ENCODE results near the gene USP9X.
"Not testable (repeated sequence)": the region's sequence is repeated elsewhere in the genome, so short reads cannot be mapped to it uniquely, and the experiment has no call there.

USP9X gene

GRCh38 chrX:41128955-41129354 is 43.7 kb downstream of the USP9X start:
- no peak for DNase-seq (ENCODE audit: low read depth)

GRCh38 chrX:41131766-41132165 is 46.5 kb downstream of the USP9X start:
- DNase-seq (ENCODE audit: low read depth), result no peak

DNA sequence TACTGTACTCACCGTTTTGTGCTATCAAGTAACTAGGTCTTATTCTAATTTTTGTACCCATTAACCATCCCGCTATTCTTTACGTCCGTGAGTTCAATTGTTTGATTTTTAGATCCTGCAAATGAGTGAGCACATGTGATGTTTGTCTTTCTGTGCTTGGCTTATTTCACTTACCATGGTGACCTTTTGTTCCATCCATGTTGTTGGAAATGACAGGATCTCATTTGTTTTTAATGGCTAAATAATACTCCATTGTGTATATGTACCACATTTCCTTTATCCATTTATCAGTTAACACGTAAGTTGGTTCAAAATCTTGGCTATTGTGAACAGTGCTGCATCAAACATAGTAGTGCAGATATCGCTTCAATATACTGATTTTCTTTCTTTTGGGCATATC is 48.3 kb downstream of the USP9X start:
- DNase-seq (ENCODE audit: low read depth), result no peak

DNA sequence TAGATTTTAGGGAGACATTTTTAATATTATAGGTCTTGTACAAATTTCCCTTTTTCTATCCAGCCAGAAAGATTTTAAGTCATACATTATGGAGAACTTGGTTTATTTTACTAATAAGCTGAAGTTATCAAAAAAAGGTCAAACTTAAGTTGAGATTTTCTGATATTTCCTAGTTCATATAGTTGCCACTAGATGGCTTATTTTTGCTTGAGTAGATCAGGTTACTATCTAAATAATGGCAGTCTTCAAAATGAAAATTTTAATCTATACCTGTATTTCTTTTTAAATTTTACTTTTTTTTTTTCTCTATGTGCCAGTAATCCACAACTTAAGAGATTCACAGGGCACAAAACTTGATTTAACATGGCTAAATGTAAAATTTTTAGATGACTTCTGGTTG is 52.3 kb downstream of the USP9X start:
- no peak for DNase-seq (ENCODE audit: low read depth)

DNA sequence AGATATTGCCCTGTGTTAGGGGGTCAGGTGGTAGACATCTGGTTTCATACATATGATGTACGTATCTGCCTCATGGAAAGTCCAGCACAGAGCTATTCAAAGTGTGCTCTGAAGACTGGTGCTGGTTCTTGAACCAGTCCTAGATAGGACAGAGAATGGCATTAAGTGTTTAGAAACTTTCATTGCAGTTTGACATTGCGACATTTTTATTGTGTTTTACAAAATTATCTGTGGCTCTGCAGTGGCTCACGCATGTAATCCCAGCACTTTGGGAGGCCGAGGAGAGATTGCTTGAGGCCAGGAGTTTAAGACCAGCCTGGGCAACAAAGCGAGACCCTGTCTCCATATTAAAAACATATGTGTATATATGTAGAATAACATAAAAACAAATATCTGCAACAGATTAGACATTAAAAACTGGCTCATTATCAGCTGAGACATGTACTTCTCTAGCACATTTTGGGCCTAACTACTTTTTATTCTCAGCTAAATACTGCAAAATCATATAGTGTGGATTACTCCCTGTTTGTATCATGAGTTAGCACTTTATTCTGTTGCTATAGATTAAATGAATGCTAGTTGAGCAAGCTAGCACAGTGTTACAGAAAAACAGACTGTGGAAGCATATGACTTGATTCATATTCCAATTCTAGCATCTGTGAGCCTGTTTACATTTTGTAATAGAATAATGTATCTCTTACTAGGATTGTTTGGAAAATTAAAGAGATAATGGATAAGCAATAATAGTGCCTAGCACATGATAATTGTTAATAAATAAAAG is 57.1 kb downstream of the USP9X start:
- no peak for DNase-seq (ENCODE audit: low read depth)

DNA sequence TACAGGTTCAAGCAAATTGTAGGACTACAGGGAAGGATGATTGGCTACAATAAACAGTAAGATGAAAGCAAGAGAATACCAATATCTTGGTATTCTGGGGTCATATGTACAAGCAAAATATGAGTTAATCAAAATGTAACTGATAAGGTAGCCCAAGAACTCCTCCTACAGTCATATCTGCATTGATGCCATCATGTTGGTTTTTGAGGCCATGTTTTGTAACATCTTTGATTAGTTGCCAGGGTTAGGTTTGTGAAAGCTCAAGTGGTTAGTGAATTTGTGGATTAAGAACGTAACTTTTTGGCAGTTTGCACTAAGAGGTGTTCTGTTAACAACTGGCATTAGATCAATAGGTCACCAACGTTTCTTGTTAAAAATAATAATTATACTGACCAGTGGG is 59.6 kb downstream of the USP9X start:
- DNase-seq (ENCODE audit: low read depth), result no peak

DNA sequence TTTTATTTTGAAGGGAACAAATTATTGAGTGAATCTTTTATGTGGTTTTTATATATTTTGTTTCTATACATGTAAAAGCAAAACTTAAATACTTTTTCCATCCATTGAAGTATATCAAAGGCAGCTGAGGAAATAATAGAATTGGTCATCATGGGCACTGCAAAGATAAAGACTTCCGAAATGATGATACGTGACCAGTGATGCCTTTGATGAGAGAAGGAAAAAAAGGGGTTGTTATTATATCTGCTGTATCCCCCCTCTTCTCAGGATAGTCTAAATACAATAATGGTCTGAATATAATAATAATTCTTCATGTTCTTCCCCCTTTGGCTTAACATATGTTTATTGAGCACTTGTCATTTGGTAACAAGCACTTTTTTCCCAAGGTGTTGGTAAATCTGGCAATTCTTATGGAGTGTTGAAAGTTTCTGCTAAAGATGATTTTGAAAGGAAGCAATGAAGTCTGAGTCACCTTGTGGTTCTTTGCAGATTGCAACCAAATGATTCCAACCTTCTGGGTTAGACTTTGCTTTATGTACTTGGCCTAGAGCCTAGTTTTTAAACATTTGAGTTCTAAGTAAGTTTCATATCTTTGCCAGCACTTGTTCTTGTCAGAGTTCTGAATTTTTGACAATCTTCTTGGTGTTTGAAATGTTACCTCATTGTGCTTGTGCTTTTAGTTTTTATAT is 60.8 kb downstream of the USP9X start:
- DNase-seq (ENCODE audit: low read depth), result peak; percentile 24

- DNase-seq (ENCODE audit: low read depth), result peak; percentile 19
Measured at GRCh38 chrX:41148553-41148952, 63.3 kb downstream of the USP9X start.

GRCh38 chrX:41150043-41150442 is 64.8 kb downstream of the USP9X start:
- DNase-seq (ENCODE audit: low read depth), result no peak

DNA sequence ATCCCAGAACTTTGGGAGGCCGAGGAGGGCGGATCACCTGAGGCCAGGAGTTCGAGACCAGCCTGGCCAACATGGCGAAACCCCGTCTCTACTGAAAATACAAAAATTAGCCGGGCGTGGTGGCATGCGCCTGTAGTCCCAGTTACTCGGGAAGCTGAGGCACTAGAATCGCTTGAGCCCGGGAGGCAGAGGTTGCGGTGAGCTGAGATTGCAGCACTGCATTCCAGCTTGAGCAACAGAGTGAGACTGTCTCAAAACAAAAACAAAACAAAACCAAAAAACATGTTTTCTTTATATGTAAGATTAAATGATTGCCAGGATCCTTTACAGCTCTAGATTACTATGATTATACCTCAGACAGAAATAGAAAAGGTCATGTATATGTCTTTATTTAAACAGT is 66.5 kb downstream of the USP9X start:
- not testable (repeated sequence) for DNase-seq (ENCODE audit: low read depth)

DNA sequence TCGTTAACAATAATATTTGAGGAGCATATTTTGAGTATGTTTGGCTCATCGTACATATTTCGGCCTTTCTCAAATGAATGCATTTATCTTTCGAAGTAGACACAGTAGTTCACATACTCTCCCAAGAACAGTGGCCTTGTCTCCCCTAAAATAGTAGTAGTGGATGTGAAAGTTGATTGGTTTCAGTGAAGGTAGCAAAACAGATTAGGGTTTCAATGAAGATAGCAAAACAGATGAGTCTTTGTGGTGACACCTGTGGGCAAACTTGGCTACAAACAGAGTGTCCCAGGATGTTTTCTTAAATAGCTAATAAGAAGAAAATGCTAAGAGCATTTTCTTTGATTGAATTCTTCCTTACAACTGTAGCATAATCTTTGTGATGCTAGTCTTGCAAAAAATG is 67.0 kb downstream of the USP9X start:
- DNase-seq (ENCODE audit: low read depth), result no peak

DNA sequence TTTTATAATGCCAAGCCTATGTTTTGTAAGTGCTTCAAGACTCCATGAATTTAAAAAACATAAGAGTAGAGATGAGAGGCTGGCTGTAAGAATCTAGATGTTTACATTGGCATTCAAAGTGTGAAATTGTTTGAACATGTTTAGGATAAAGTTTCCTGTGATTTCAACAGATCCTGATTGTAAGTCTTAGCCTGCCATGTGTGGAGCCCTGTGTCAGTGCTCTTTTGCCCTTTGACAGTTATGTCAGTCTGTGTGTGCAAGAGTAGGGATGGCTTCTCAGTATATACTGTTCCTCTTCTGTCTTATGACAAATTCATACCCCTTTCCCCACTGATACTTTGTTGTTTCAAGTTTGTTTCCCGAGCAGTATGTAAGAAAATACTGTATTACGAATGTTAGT is 68.2 kb downstream of the USP9X start:
- DNase-seq (ENCODE audit: low read depth), result no peak

DNA sequence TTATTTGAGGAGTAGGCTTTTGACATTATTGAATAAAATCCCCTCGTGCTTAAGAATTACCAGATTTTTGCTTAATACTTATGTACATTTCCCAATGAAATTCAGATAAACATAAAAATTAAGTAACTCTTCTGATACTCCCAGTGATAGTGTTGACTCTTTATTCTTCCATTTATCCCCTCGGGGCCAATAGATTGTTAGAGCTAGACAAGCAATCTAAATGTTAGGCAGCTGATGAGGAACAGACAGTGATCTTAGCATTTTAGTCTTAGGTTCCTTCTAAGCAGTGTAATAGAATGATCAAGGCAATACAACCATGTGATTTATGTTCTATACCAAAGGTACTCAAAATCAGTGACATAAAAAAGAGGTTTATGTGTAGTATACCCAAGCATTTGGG is 68.7 kb downstream of the USP9X start:
- DNase-seq (ENCODE audit: low read depth), result no peak

DNA sequence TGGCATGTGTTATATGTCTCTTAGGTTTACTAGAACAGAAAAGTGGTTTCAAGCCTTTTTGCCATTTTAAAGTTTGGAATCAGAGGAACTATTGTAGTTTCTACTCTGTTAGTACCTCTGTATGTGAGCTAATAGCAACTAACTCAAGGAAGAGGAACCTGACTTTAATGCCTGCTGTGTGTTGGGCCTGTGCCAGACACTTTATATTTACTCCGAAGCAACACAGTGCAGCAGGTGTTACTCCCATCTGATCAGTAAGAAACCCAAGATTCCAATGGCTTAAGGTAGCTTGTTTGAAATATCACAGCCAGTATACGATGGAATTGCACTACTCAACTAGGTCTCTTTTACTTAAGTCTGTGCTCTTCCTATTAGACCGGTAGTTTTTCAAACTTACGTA is 79.2 kb downstream of the USP9X start:
- no peak for DNase-seq (ENCODE audit: low read depth)

- no peak for DNase-seq (ENCODE audit: low read depth)
Measured at GRCh38 chrX:41167888-41168287, 82.6 kb downstream of the USP9X start.

DNA sequence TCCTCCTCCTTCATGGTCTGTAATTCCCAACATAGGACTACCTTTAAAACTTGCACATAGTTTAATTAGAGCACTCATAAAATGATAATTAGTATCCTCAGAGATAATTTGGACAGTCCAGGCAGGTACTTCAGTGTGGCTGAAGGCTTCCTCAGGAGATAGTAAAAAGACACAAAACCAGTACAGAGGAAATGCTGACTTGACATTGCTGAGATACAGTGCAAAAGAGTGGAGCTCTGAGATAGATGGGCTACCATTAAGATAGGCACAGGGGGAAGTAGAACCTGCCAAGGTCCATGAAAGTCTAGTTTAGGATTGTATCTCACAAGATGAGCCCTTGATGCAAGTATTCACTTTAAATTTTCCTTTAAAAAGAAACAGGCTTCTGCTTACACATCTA is 91.0 kb downstream of the USP9X start:
- no peak for DNase-seq (ENCODE audit: low read depth)

GRCh38 chrX:41177297-41177696 is 92.1 kb downstream of the USP9X start:
- DNase-seq (ENCODE audit: low read depth), result no peak

DNA sequence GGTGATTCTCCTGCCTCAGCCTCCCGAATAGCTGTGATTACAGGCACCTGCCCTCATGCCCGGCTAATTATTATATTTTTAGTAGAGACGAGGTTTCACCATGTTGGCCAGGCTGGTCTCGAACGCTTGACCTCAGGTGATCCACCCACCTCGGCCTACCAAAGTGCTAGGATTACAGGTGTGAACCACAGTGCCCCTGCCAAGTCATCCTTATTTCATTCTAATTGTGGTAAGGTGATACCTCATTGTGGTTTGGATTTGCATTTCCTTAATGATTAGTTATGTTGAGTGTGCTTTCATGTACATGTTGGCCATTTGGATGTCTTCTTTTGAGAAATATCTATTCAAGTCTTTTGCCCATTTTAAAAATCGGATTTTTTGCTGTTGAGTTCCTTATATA is 93.0 kb downstream of the USP9X start:
- DNase-seq (ENCODE audit: low read depth), result no peak

DNA sequence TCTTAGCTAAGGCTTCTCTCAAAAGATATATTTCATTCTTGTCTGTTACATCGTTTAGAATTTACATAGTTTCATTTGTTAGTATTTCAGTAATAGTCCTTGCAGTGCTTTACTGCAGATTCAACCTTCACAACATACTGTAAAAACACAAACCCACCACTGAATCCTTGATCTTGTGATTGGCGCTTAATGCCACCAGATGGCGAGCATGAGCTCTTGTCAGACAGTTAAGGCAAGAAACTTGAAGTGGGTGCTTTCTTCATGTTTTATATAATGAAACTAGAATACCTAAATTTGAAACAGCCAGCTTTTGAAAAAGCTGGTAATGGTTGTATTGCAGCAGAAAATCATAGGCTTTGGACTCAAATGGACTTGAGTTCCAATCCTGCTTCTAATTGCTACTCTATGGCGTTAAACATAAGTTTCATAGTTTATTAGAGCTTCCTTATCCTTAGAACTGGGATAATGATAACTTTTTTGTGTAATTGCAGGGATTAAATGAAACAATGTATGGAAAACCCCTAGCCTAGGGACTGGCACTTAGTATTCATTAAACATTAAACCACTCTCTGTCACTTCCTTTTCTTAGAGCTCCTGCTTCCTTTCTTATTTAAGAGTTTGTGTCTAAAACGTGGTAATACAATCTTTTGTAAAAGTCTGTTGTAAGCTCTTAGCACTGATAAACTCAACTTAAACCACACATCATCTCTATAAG is 95.1 kb downstream of the USP9X start:
- no peak for DNase-seq (ENCODE audit: low read depth)

- DNase-seq (ENCODE audit: low read depth), result no peak
Measured at GRCh38 chrX:41184312-41184711, 99.1 kb downstream of the USP9X start.

- DNase-seq (ENCODE audit: low read depth), result not testable (repeated sequence)
Measured at GRCh38 chrX:41186946-41187345, 101.7 kb downstream of the USP9X start.

DNA sequence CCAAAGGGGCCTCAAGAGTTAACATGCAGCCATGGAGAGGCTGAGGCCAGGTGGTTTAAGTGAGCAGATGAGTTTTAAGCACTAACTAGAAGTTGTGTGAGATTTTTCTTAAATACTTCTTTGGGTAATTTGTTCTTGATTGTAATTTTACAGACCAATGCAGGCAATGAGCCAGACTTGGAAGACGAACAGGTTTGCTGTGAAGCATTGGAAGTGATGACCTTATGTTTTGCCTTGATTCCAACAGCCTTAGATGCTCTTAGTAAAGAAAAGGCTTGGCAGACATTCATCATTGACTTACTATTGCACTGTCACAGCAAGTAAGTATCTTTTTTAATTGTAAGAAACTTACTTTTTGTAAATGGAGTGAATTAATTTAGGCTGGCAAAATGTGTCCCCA is 103.9 kb downstream of the USP9X start:
- DNase-seq (ENCODE audit: low read depth), result no peak

DNA sequence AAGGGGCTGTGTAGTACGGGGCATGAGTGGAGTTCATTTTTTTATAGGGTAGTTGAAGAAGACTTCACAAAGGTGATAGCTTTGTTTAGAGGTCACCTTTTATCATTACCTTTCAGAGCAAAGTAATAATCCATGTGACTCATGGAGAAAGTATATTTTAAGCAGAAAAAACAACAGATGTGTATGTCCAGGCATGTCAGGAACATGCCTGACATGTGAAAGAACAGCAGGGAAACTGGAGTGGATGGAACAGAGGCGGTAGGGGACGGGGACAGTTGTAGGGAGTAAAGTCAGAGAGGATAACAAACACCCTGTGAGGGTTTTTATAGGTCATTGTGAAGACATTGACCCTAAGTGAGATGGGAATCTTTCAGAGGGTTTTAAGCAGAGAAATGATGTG is 107.6 kb downstream of the USP9X start:
- DNase-seq (ENCODE audit: low read depth), result no peak

All from HS-27A (cell line).